Measurements from ENCODE around the gene TLL1. TPM values are rescaled to one million over a fixed set of nuclear protein-coding genes. Genes with fewer than 3 reads are reported as not detected.

Gene TLL1
- total and polyA plus RNA-seq, 9 donors: 0.35 to 12.9 (median 1.3) TPM

- WGBS, 3 donors: 83 to 97% (median 86%) methylated on average over 1 of the region's 1 CpG
Measured at GRCh38 chr4:165972747-165973146, 99.7 kb downstream of the TLL1 start.

GRCh38 chr4:165982934-165983333 lies 109.9 kb downstream of the TLL1 start:
- no peaks in the 10 kb centered on the region for H3K4me1 ChIP-seq (ENCODE audit: insufficient read depth)
- intact Hi-C loops (cut with DNase I): no loop called here
- DNase-seq: no peak
- no peaks in the 10 kb centered on the region for H3K27me3 ChIP-seq
- no peak overlapping the region for H3K4me3 ChIP-seq
- H3K9me3 ChIP-seq: no peaks in the 10 kb centered on the region
- 15 to 47% (median 17%) methylated on average over 3 of the region's 3 CpGs for WGBS, 3 donors
- no peaks in the 10 kb centered on the region for H3K36me3 ChIP-seq
- TF ChIP-seq POLR2A (IDR thresholded peaks at IDR 0.05) (no peak), CTCF (IDR thresholded peaks at IDR 0.05) (no peak), EP300 (IDR thresholded peaks at IDR 0.05) (no peak)
- no peak overlapping the region for H3K27ac ChIP-seq

More at GRCh38 chr4:165972747-165973146, 99.7 kb downstream of the TLL1 start:
- no peaks in the 10 kb centered on the region for H3K27me3 ChIP-seq
- no peaks in the 10 kb centered on the region for H3K36me3 ChIP-seq
- H3K9me3 ChIP-seq: no peaks in the 10 kb centered on the region
- no peak overlapping the region for H3K4me3 ChIP-seq
- no peaks in the 10 kb centered on the region for H3K4me1 ChIP-seq (ENCODE audit: insufficient read depth)
- TF ChIP-seq EP300 (IDR thresholded peaks at IDR 0.05) (no peak), CTCF (IDR thresholded peaks at IDR 0.05) (no peak), POLR2A (IDR thresholded peaks at IDR 0.05) (no peak)
- no peak overlapping the region for H3K27ac ChIP-seq
- no peak for DNase-seq
- intact Hi-C loops (cut with DNase I): no loop called here

- DNase-seq: no peak
Measured at GRCh38 chr4:165986956-165987698, 114.1 kb downstream of the TLL1 start.

More at GRCh38 chr4:165986956-165987698, 114.1 kb downstream of the TLL1 start:
- H3K4me3 ChIP-seq: no peak overlapping the region
- intact Hi-C loops (cut with DNase I): no loop called here
- TF ChIP-seq POLR2A (IDR thresholded peaks at IDR 0.05) (no peak), CTCF (IDR thresholded peaks at IDR 0.05) (no peak), EP300 (IDR thresholded peaks at IDR 0.05) (no peak)
- no peak overlapping the region for H3K27ac ChIP-seq
- H3K9me3 ChIP-seq: no peaks in the 10 kb centered on the region
- H3K36me3 ChIP-seq: no peaks in the 10 kb centered on the region
- 73 to 77% (median 74%) methylated on average over 5 of the region's 5 CpGs for WGBS, 3 donors
- H3K4me1 ChIP-seq (ENCODE audit: insufficient read depth): no peaks in the 10 kb centered on the region
- H3K27me3 ChIP-seq: no peaks in the 10 kb centered on the region
